ENCODE data around the gene USP43.

The USP43 gene

GRCh38 chr17:9702914-9703780 is 57.8 kb downstream of the USP43 start:
- Histone ChIP-seq H3K4me3 (ENCODE audit: low read depth in 1 of 5, low read length in 5 of 5) (no peak overlapping the region), H3K36me3 (ENCODE audit: control insufficient read depth in 5 of 5, insufficient read depth in 5 of 5, low read length in 5 of 5) (no peaks in the 10 kb centered on the region), H3K4me1 (ENCODE audit: control insufficient read depth in 5 of 5, insufficient read depth in 5 of 5, low read length in 5 of 5) (no peaks in the 10 kb centered on the region), H3K9ac (ENCODE audit: low read length in 5 of 5) (no peak overlapping the region), H3K27me3 (ENCODE audit: control insufficient read depth in 5 of 5, insufficient read depth in 4 of 5, low read length in 5 of 5) (peaks cover 0 to 5% (median 0%) of the 10 kb centered on the region in 5 donors), H3K9me3 (ENCODE audit: control insufficient read depth in 5 of 5, low read length in 5 of 5) (no peaks in the 10 kb centered on the region), H3K27ac (ENCODE audit: low read depth, low read length) (no peak overlapping the region)

- Histone ChIP-seq H3K9ac (ENCODE audit: low read length in 5 of 5) (no peak overlapping the region), H3K9me3 (ENCODE audit: control insufficient read depth in 5 of 5, low read length in 5 of 5) (no peaks in the 10 kb centered on the region), H3K4me1 (ENCODE audit: control insufficient read depth in 5 of 5, insufficient read depth in 5 of 5, low read length in 5 of 5) (no peaks in the 10 kb centered on the region), H3K27me3 (ENCODE audit: control insufficient read depth in 5 of 5, insufficient read depth in 4 of 5, low read length in 5 of 5) (peaks cover 0 to 5% (median 0%) of the 10 kb centered on the region in 5 donors), H3K27ac (ENCODE audit: low read depth, low read length) (no peak overlapping the region), H3K36me3 (ENCODE audit: control insufficient read depth in 5 of 5, insufficient read depth in 5 of 5, low read length in 5 of 5) (no peaks in the 10 kb centered on the region), H3K4me3 (ENCODE audit: low read depth in 1 of 5, low read length in 5 of 5) (no peak overlapping the region)
These were observed 58.4 kb downstream of the USP43 start for GRCh38 chr17:9703781-9704082.

- H3K9ac ChIP-seq (ENCODE audit: low read length in 5 of 5) = no peak overlapping the region
- H3K9me3 ChIP-seq (ENCODE audit: control insufficient read depth in 5 of 5, low read length in 5 of 5) = no peaks in the 10 kb centered on the region
- no peak overlapping the region for H3K4me3 ChIP-seq (ENCODE audit: low read depth in 1 of 5, low read length in 5 of 5)
- no peaks in the 10 kb centered on the region for H3K36me3 ChIP-seq (ENCODE audit: control insufficient read depth in 5 of 5, insufficient read depth in 5 of 5, low read length in 5 of 5)
- H3K4me1 ChIP-seq (ENCODE audit: control insufficient read depth in 5 of 5, insufficient read depth in 5 of 5, low read length in 5 of 5) = no peaks in the 10 kb centered on the region
- H3K27me3 ChIP-seq (ENCODE audit: control insufficient read depth in 5 of 5, insufficient read depth in 4 of 5, low read length in 5 of 5) = peaks cover 0 to 5% (median 0%) of the 10 kb centered on the region in 5 donors
- H3K27ac ChIP-seq (ENCODE audit: low read depth, low read length) = no peak overlapping the region
These were observed 60.4 kb downstream of the USP43 start for GRCh38 chr17:9705745-9706144.

- no peak overlapping the region for H3K9ac ChIP-seq (ENCODE audit: low read length in 5 of 5)
- H3K4me3 ChIP-seq (ENCODE audit: low read depth in 1 of 5, low read length in 5 of 5) = no peak overlapping the region
- no peaks in the 10 kb centered on the region for H3K36me3 ChIP-seq (ENCODE audit: control insufficient read depth in 5 of 5, insufficient read depth in 5 of 5, low read length in 5 of 5)
- H3K27me3 ChIP-seq (ENCODE audit: control insufficient read depth in 5 of 5, insufficient read depth in 4 of 5, low read length in 5 of 5) = peaks cover 0 to 4% (median 0%) of the 10 kb centered on the region in 5 donors
- H3K4me1 ChIP-seq (ENCODE audit: control insufficient read depth in 5 of 5, insufficient read depth in 5 of 5, low read length in 5 of 5) = no peaks in the 10 kb centered on the region
- peaks cover 0 to 4% (median 0%) of the 10 kb centered on the region in 5 donors for H3K9me3 ChIP-seq (ENCODE audit: control insufficient read depth in 5 of 5, low read length in 5 of 5)
- H3K27ac ChIP-seq (ENCODE audit: low read depth, low read length) = no peak overlapping the region
These were observed 62.6 kb downstream of the USP43 start for GRCh38 chr17:9707948-9708347.

GRCh38 chr17:9714801-9715200 is 69.5 kb downstream of the USP43 start:
- no peaks in the 10 kb centered on the region for H3K4me1 ChIP-seq (ENCODE audit: control insufficient read depth in 5 of 5, insufficient read depth in 5 of 5, low read length in 5 of 5)
- no peak overlapping the region for H3K4me3 ChIP-seq (ENCODE audit: low read depth in 1 of 5, low read length in 5 of 5)
- peaks cover 0 to 4% (median 0%) of the 10 kb centered on the region in 5 donors for H3K9me3 ChIP-seq (ENCODE audit: control insufficient read depth in 5 of 5, low read length in 5 of 5)
- H3K9ac ChIP-seq (ENCODE audit: low read length in 5 of 5) = no peak overlapping the region
- no peak overlapping the region for H3K27ac ChIP-seq (ENCODE audit: low read depth, low read length)
- H3K36me3 ChIP-seq (ENCODE audit: control insufficient read depth in 5 of 5, insufficient read depth in 5 of 5, low read length in 5 of 5) = no peaks in the 10 kb centered on the region
- H3K27me3 ChIP-seq (ENCODE audit: control insufficient read depth in 5 of 5, insufficient read depth in 4 of 5, low read length in 5 of 5) = peaks cover 0 to 4% (median 0%) of the 10 kb centered on the region in 5 donors

- Histone ChIP-seq H3K9me3 (ENCODE audit: control insufficient read depth in 5 of 5, low read length in 5 of 5) (peaks cover 0 to 4% (median 0%) of the 10 kb centered on the region in 5 donors), H3K9ac (ENCODE audit: low read length in 5 of 5) (no peak overlapping the region), H3K4me3 (ENCODE audit: low read depth in 1 of 5, low read length in 5 of 5) (no peak overlapping the region), H3K27me3 (ENCODE audit: control insufficient read depth in 5 of 5, insufficient read depth in 4 of 5, low read length in 5 of 5) (peaks cover 0 to 4% (median 0%) of the 10 kb centered on the region in 5 donors), H3K27ac (ENCODE audit: low read depth, low read length) (no peak overlapping the region), H3K36me3 (ENCODE audit: control insufficient read depth in 5 of 5, insufficient read depth in 5 of 5, low read length in 5 of 5) (no peaks in the 10 kb centered on the region), H3K4me1 (ENCODE audit: control insufficient read depth in 5 of 5, insufficient read depth in 5 of 5, low read length in 5 of 5) (no peaks in the 10 kb centered on the region)
These were observed 70.2 kb downstream of the USP43 start for GRCh38 chr17:9715503-9716016.

GRCh38 chr17:9725575-9725974 is 80.3 kb downstream of the USP43 start:
- Histone ChIP-seq H3K4me1 (ENCODE audit: control insufficient read depth in 5 of 5, insufficient read depth in 5 of 5, low read length in 5 of 5) (no peaks in the 10 kb centered on the region), H3K4me3 (ENCODE audit: low read depth in 1 of 5, low read length in 5 of 5) (no peak overlapping the region), H3K9me3 (ENCODE audit: control insufficient read depth in 5 of 5, low read length in 5 of 5) (no peaks in the 10 kb centered on the region), H3K27ac (ENCODE audit: low read depth, low read length) (no peak overlapping the region), H3K27me3 (ENCODE audit: control insufficient read depth in 5 of 5, insufficient read depth in 4 of 5, low read length in 5 of 5) (peaks cover 4 to 24% (median 15%) of the 10 kb centered on the region in 5 donors), H3K36me3 (ENCODE audit: control insufficient read depth in 5 of 5, insufficient read depth in 5 of 5, low read length in 5 of 5) (no peaks in the 10 kb centered on the region), H3K9ac (ENCODE audit: low read length in 5 of 5) (no peak overlapping the region)

GRCh38 chr17:9726291-9726690 is 81.0 kb downstream of the USP43 start:
- H3K27me3 ChIP-seq (ENCODE audit: control insufficient read depth in 5 of 5, insufficient read depth in 4 of 5, low read length in 5 of 5) = peaks cover 4 to 24% (median 15%) of the 10 kb centered on the region in 5 donors

GRCh38 chr17:9728005-9728404 is 82.7 kb downstream of the USP43 start:
- Histone ChIP-seq H3K4me1 (ENCODE audit: control insufficient read depth in 5 of 5, insufficient read depth in 5 of 5, low read length in 5 of 5) (no peaks in the 10 kb centered on the region), H3K4me3 (ENCODE audit: low read depth in 1 of 5, low read length in 5 of 5) (no peak overlapping the region), H3K9ac (ENCODE audit: low read length in 5 of 5) (no peak overlapping the region), H3K9me3 (ENCODE audit: control insufficient read depth in 5 of 5, low read length in 5 of 5) (no peaks in the 10 kb centered on the region), H3K36me3 (ENCODE audit: control insufficient read depth in 5 of 5, insufficient read depth in 5 of 5, low read length in 5 of 5) (no peaks in the 10 kb centered on the region), H3K27me3 (ENCODE audit: control insufficient read depth in 5 of 5, insufficient read depth in 4 of 5, low read length in 5 of 5) (peaks cover 4 to 24% (median 15%) of the 10 kb centered on the region in 5 donors), H3K27ac (ENCODE audit: low read depth, low read length) (no peak overlapping the region)

More at GRCh38 chr17:9726291-9726690, 81.0 kb downstream of the USP43 start:
- Histone ChIP-seq H3K9ac (ENCODE audit: low read length in 5 of 5) (no peak overlapping the region), H3K27ac (ENCODE audit: low read depth, low read length) (no peak overlapping the region), H3K4me3 (ENCODE audit: low read depth in 1 of 5, low read length in 5 of 5) (no peak overlapping the region), H3K9me3 (ENCODE audit: control insufficient read depth in 5 of 5, low read length in 5 of 5) (no peaks in the 10 kb centered on the region), H3K36me3 (ENCODE audit: control insufficient read depth in 5 of 5, insufficient read depth in 5 of 5, low read length in 5 of 5) (no peaks in the 10 kb centered on the region), H3K4me1 (ENCODE audit: control insufficient read depth in 5 of 5, insufficient read depth in 5 of 5, low read length in 5 of 5) (no peaks in the 10 kb centered on the region)

GRCh38 chr17:9728564-9728963 is 83.2 kb downstream of the USP43 start:
- Histone ChIP-seq H3K4me3 (ENCODE audit: low read depth in 1 of 5, low read length in 5 of 5) (no peak overlapping the region), H3K4me1 (ENCODE audit: control insufficient read depth in 5 of 5, insufficient read depth in 5 of 5, low read length in 5 of 5) (no peaks in the 10 kb centered on the region), H3K9ac (ENCODE audit: low read length in 5 of 5) (no peak overlapping the region), H3K27me3 (ENCODE audit: control insufficient read depth in 5 of 5, insufficient read depth in 4 of 5, low read length in 5 of 5) (peaks cover 4 to 24% (median 15%) of the 10 kb centered on the region in 5 donors), H3K27ac (ENCODE audit: low read depth, low read length) (no peak overlapping the region), H3K9me3 (ENCODE audit: control insufficient read depth in 5 of 5, low read length in 5 of 5) (no peaks in the 10 kb centered on the region), H3K36me3 (ENCODE audit: control insufficient read depth in 5 of 5, insufficient read depth in 5 of 5, low read length in 5 of 5) (no peaks in the 10 kb centered on the region)

Data from subcutaneous abdominal adipose tissue (tissue), 5 donors.